Kidney capillary endothelial cell (primary cell): ENCODE results near the gene CYP4F11.
"Not testable (repeated sequence)": the region's sequence is repeated elsewhere in the genome, so short reads cannot be mapped to it uniquely, and the experiment has no call there.

Experiments
- DNase-seq: peaks from one replicate; pipeline ENCODE4 v3.0.0-alpha.2; 2018; ENCODE audit warnings: low spot score

The CYP4F11 gene

GRCh38 chr19:15934332-15935078, at the start of gene CYP4F11:
Gene CYP4F11 (minus strand): TSS chr19:15934529. CDS start chr19:15934408, 121 bp downstream.
- DNase-seq = no peak

- DNase-seq = no peak
These were observed 45.0 kb upstream of the CYP4F11 start for GRCh38 chr19:15979293-15979692.

GRCh38 chr19:15977690-15978089, 43.4 kb upstream of the CYP4F11 start:
- no peak for DNase-seq

GRCh38 chr19:15976836-15977689, 42.7 kb upstream of the CYP4F11 start:
- DNase-seq = no peak

- DNase-seq = no peak
These were observed 40.5 kb upstream of the CYP4F11 start for GRCh38 chr19:15974856-15975255.

GRCh38 chr19:15972043-15972442, 37.7 kb upstream of the CYP4F11 start:
- DNase-seq = not testable (repeated sequence)

- DNase-seq = no peak
These were observed 37.0 kb upstream of the CYP4F11 start for GRCh38 chr19:15971224-15971780.

- no peak for DNase-seq
These were observed 29.9 kb upstream of the CYP4F11 start for GRCh38 chr19:15964231-15964630.

GRCh38 chr19:15962319-15962718, 28.0 kb upstream of the CYP4F11 start:
- no peak for DNase-seq

GRCh38 chr19:15954820-15955219, 20.5 kb upstream of the CYP4F11 start:
- no peak for DNase-seq

- no peak for DNase-seq
These were observed 14.1 kb upstream of the CYP4F11 start, which contains the start of gene OR10H4 for GRCh38 chr19:15948223-15949058. Gene OR10H4 (plus strand): TSS chr19:15949008. CDS start chr19:15949008, 0 bp downstream.

- no peak for DNase-seq
These were observed 11.0 kb upstream of the CYP4F11 start for GRCh38 chr19:15945301-15945700.

GRCh38 chr19:15944401-15944800, 10.1 kb upstream of the CYP4F11 start:
- no peak for DNase-seq

- no peak for DNase-seq
These were observed 3.4 kb upstream of the CYP4F11 start for GRCh38 chr19:15937771-15938170.

- no peak for DNase-seq
These were observed 2.6 kb upstream of the CYP4F11 start for GRCh38 chr19:15936950-15937349.

GRCh38 chr19:15936173-15936572, 1.8 kb upstream of the CYP4F11 start:
- no peak for DNase-seq

- no peak for DNase-seq
These were observed 906 bp upstream of the CYP4F11 start for GRCh38 chr19:15935167-15935702.

GRCh38 chr19:15933761-15934331, 483 bp downstream of the CYP4F11 start:
- not testable (repeated sequence) for DNase-seq

- no peak for DNase-seq
These were observed 6.0 kb downstream of the CYP4F11 start for GRCh38 chr19:15928321-15928720.

GRCh38 chr19:15926484-15926883, 7.8 kb downstream of the CYP4F11 start:
- DNase-seq = no peak

GRCh38 chr19:15923702-15924101, 10.6 kb downstream of the CYP4F11 start:
- no peak for DNase-seq
